GM19395 (cell line): ENCODE data around the gene COG5.
"Not testable (repeated sequence)": the region's sequence is repeated elsewhere in the genome, so short reads cannot be mapped to it uniquely, and the experiment has no call there.

Experiments
- ATAC-seq: cut with Tn5 transposase; IDR thresholded peaks from one replicate; pipeline ENCODE4 v1.9.1; 2021; ENCODE audit warnings: mild to moderate bottlenecking, moderate library complexity; ENCODE audit not compliant: unreplicated experiment

Gene COG5

GRCh38 chr7:107580716-107581383 lies 17.1 kb upstream of the COG5 start:
- ATAC-seq = no peak

DNA sequence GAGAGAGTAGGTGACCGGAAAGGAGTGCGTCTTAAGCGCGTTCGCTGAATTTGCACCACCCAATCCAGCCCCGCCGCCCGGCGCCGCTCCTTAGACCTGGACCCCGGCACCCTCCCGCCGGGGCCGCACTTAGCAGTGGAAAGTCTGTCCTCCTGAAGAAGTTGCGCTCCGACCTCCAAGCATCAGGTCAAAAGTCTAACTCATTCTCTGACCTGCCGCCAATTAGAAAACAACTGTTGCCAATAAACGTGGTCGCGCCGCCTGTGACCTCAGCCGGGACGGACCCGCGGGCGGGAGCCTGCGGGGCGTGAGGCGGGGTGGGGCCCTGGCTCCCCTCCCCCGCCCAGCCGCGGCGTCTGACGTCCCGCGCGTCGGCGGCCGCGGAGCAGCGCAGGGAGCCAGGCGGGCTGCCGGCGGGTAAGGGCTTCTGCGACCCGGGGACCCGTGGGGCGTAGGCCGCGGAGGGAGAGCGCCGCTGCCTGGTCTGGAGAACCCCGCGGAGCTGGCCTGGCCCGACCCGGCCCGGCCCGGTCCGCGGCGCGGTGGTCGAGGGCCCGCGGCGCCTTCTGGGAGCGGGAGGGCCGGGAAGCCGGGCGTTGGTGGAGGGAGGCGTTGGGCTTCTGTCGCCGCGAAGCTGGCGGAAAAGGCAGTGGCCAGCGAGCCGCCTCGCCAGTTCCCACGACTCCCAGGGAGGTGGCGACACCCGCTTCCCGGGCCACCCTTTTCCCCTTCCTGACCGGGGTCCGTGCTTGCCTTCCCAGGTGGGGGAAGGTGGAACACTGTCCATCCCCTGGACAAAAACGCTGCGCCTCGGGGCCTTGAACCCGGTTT lies 16.4 kb upstream of the COG5 start, which contains the start of gene BCAP29:
BCAP29 (plus strand) TSS at position 362 of the 831 bp plus-strand sequence. CDS start 527 bp downstream, outside the sequence.
- peak; percentile 91 for ATAC-seq

- peak; percentile 11 for ATAC-seq
Measured at GRCh38 chr7:107579554-107579884, 15.8 kb upstream of the COG5 start.

DNA sequence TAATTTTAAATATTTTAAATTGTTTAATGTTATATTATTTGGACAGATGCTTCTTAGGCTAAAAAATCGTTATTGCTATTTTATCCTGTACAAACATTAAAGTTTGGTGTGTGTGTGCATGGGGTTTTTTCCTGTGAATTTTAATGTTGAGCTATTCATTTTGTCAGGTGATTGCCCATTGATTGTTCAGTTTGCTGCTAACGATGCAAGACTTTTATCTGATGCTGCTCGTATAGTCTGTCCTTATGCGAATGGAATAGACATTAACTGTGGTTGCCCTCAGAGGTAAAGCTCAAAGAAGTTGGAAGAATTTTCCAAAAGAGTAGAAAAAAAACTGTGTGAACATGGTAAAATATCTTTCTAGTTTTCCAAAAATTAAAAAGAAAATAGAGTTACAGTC lies 9.8 kb upstream of the COG5 start:
- no peak for ATAC-seq

DNA sequence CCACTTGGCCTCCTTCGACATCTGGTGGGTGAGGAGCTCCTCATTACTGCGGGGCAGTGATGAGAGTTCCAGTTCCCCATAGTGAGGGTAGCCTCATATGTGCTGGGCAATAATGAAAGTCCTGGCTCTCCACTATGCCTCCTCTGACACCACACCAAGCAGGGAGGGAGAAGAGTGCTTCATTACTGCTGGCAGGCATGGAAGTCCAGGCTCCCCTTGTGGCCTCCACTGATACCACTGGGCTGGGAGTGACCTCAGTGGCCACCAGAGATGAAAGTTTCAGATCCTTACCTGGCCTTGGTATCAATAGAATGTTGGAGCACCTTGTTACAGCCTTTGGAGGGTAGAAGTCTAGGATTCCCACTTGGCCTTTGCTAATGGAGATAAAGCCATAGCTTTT lies 6.6 kb upstream of the COG5 start:
- ATAC-seq = no peak

DNA sequence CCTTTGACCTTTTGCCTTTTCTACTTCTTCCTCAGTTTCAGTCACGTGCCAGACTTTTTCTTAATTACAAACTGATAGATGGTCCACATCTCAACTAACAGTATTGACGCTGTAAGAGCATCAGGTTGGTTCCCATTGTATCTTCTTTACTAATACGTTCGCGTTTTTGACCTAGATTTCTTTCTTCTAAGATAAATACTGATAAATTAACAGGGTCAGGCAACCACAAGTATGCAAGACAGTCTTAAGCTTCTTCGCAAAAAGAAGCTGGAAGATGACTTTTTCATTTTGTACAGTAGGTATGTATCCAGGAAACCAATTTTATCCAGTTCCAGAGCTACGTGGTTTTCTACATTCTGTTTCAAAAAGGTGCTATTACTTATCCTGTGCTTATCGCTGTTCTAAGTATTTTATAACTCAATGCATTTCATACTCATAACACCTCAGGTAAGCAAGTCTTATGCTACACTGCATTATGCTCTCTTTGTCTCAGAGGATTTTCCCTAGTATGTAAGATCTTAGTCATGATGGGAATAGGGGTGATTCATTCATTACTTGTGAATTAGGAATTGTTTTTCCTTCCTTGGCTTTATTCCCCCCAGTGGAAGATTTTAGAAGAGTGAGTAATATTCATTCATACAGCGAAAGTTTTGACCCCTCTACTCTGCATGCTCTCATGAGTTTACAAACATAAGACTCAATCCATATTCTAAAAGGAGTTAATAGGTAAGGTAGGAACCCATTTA lies 1.0 kb upstream of the COG5 start:
- no peak for ATAC-seq

- peak; percentile 74 for ATAC-seq
Measured at GRCh38 chr7:107563081-107563774, 492 bp downstream of the COG5 start.

- no peak for ATAC-seq
Measured at GRCh38 chr7:107560898-107561516, 2.7 kb downstream of the COG5 start.

DNA sequence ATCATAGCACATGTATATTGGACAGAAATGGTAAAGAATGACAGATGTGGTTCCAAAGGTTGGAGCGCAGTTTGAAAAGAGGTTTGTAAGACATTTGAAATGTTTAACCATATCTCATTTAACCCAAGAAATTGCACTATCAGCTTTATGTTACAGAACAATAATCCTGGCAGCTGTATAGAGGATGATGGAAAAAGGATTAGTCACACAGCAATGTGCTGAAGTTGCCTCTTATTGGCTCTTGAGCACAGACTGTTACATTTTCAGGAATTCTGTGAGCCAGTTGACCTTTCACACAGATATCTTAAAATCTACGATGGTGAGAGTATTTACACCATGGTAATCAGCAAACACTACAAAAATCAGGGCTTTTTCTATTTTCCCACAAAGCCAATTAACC lies 3.9 kb downstream of the COG5 start:
- ATAC-seq = no peak

GRCh38 chr7:107555893-107556292 lies 7.8 kb downstream of the COG5 start:
- ATAC-seq = no peak

- ATAC-seq = no peak
Measured at GRCh38 chr7:107551936-107552335, 11.8 kb downstream of the COG5 start.

DNA sequence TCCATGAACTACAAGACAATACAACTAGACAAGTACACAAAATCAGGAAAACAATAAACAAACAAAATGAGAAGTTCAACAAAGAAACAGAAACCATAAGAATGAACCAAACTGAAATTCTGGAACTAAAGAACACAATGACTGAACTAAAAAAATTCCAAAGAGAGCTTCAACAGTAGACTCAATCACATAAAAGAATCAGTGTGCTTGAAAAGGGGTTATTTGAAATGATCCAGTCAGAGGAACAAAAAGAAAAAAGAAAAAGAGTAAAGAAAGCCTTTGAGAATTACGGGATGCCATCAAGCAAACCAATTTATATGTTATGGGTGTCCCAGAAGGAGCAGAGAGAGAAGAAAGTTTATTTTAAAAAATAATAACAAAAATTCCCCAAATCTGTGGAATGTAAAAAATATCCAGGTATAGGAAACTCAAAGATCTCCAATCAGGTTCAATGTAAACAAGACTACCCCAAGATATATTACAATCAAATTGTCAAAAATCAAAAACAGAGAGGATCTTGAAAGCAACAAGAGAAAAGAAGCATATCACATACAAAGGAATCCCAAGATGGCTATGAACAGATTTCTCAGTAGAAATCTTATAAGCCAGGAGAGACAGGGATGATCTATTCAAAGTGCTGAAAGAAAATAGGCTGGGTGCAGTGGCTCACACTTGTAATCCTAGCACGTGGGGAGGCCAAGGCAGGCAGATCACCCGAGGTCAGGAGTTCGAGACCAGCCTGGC lies 18.7 kb downstream of the COG5 start:
- ATAC-seq = no peak

- ATAC-seq = no peak
Measured at GRCh38 chr7:107543338-107543993, 20.3 kb downstream of the COG5 start.

DNA sequence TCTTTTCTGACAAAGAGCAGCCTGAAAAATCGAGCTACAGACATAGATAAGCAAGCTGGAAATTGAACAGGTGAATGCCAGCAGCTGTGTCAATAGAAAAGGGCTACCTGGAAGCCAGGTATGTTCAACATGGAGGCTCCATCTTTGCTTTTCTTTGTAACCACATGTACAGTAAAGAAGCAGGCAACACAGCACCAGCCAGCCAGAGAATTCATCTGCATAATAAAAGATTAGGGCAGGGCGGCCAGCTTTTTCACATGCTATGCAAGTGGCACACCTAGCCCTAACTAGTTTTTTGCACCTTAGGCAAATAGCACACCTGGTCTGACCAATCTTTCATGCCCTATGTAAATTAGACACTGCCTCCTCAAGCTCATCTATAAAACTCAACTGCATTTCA lies 25.7 kb downstream of the COG5 start:
- no peak for ATAC-seq

DNA sequence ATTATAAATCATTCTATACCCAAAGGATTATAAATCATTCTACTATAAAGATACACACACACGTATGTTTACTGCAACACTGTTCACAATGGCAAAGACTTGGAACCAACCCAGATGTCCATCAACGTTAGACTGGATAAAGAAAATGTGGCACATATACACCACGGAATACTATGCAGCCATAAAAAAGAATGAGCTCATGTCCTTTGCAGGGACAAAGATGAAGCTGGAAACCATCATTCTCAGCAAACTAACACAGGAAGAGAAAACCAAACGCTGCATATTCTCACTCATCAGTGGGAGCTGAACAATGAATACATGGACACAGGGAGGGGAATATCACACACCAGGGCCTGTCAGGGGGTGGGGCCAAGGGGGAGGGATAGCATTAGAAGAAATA lies 26.5 kb downstream of the COG5 start:
- ATAC-seq = not testable (repeated sequence)

GRCh38 chr7:107534139-107534538 lies 29.6 kb downstream of the COG5 start:
- ATAC-seq = no peak

- ATAC-seq = no peak
Measured at GRCh38 chr7:107530751-107531150, 33.0 kb downstream of the COG5 start.

GRCh38 chr7:107528461-107528860 lies 35.3 kb downstream of the COG5 start:
- no peak for ATAC-seq

DNA sequence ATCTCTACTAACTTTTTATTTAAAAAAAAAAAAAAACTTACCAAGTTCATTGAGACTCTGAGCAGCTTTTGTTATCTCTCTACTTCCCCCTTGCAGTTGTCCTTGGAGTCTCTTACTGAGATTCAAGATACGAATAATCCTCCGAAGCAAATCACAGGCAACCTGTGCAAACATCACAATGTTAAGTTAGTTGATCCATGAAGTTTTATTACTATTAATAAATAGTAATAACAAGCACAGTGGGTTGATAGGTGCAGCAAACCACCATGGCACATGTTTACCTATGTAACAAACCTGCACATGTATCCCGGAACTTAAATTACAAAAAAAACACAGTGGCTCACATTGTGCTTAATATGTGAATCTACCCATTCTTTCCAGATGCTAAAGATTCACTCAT lies 36.5 kb downstream of the COG5 start:
- ATAC-seq = no peak
